HG03097 (cell line): ENCODE data around the gene ZNF878.
"Not testable (repeated sequence)": the region's sequence is repeated elsewhere in the genome, so short reads cannot be mapped to it uniquely, and the experiment has no call there.

ENCODE experiments used
- ATAC-seq: cut with Tn5 transposase; IDR thresholded peaks from one replicate; pipeline ENCODE4 v1.9.1; 2021; ENCODE audit not compliant: unreplicated experiment, low FRiP score

Gene ZNF878

DNA sequence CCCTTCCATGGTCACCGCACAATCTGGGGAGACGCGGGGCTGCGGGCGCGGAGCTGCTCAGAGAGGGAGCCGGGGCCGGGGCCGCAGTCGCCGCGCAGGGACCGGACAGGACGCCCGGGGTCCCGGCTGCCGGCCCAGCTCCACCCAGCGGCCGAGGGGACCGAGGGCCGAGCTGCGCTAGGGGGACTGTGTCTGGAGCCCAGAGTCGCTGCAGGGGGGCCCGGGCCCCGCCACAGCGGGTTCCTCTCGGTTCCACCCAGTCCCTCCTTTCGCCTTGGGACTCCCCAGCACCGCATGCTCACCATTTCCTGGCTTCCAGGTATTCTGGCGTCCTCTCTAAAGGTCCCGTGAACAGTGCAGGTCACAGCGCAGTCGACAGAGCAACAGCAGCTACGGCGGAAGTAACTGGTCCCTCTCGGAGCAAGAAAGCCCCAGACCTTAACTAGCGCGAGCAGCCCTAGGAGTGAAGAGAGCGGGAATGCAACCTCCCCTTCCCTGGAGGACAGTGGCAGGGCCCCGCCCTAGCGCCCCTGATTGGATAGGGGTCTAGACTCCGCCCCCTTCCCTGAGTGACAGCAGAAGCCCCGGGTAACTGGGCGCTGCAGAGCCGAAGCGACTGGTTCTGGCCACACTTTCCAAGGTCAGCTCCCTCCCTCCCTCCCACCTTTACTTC, at the start of gene ZNF878:
Gene ZNF878, minus strand, starts transcription at position 465 of the 673 bp plus-strand sequence. Its CDS starts 160 bp downstream, at position 305.
- peak; percentile 82 for ATAC-seq

DNA sequence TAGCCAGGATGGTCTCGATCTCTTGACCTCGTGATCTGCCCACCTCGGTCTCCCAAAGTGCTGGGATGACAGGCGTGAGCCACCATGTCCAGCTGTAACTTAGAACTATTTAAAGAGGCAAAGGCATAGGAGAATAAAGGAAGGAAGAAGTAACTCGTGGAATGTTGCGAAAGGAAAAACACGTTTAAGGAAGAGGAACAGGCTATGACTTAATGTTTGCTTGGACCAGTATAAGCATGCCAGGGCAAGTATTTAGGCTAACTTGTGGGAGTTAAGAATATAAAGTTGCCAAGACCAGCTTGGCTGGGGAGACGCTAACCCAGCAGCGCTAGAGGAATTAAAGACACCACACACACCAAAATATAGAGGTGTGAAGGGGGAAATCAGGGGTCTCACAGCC, 45.3 kb upstream of the ZNF878 start:
- no peak for ATAC-seq

DNA sequence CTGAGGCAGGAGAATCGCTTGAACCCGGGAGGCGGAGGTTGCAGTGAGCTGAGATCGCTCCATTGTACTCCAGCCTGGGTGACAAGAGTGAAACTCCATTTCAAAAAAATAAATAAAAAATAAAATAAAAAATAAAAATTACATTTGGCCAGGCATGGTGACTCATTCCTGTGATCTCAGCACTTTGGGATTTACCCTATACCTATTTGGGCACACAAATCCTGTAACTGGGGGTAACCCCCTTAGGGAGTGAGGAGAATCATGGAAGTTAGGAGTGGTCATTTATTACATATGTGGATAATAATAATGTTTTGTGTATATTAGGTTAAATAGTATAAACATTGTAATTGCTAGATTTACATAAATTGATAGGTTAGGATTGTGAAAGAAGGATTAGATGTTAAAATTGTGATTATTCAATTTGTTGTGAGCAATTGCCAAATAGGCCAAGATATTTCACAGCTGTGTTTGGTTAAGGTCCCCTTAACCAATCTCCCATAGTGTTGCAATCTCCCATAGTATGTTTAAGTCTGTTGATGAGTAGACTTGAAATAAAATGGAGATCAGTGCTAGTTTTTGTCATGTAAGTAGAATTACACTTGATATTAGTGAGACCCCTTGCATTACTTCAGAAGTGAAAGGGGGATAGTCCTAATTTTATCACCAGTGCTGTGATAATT, 42.5 kb upstream of the ZNF878 start:
- no peak for ATAC-seq

DNA sequence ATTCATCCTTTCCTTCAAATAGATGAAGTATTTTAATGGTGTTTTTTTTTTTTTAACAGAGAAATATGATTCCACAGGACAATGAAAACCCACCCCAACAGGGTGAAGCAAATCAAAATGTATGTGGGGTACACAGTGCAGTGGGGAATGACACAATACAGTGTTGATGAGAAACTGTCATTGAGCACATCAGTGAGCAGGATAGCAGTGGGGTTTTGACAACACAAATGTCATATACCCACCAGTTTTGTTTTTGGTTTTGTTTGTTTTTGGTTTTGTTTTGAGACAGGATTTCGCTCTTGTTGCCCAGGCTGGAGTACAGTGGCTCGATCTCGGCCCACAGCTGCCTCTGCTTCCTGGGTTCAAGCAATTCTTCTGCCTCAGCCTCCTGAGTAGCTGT, 41.0 kb upstream of the ZNF878 start:
- no peak for ATAC-seq

DNA sequence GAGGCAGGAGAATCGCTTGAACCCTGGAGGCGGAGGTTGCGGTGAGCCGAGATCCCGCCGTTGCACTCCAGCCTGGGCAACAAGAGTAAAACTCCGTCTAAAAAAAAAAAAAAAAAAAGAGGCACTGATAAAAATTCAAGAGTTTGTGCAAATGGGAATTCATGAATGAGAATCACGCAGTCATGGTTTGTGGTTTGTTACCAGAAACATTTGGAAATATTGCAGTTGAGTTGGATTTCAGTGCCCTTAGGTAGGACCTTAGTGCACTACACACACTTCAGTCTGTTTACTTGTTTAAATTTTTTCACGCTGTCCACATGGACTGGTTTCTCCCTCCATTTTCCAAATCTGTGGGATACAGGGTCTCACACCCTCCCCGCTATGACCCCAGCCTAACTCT, 40.2 kb upstream of the ZNF878 start:
- no peak for ATAC-seq

- peak; percentile 60 for ATAC-seq
Measured at GRCh38 chr19:12092065-12092867, 39.5 kb upstream of the ZNF878 start.

GRCh38 chr19:12090807-12091206, 38.0 kb upstream of the ZNF878 start:
- no peak for ATAC-seq

- no peak for ATAC-seq
Measured at GRCh38 chr19:12085074-12085818, 32.5 kb upstream of the ZNF878 start.

GRCh38 chr19:12083336-12083735, 30.6 kb upstream of the ZNF878 start:
- not testable (repeated sequence) for ATAC-seq

- ATAC-seq: no peak
Measured at GRCh38 chr19:12077375-12077774, 24.6 kb upstream of the ZNF878 start.

GRCh38 chr19:12076331-12076730, 23.6 kb upstream of the ZNF878 start:
- ATAC-seq: not testable (repeated sequence)

DNA sequence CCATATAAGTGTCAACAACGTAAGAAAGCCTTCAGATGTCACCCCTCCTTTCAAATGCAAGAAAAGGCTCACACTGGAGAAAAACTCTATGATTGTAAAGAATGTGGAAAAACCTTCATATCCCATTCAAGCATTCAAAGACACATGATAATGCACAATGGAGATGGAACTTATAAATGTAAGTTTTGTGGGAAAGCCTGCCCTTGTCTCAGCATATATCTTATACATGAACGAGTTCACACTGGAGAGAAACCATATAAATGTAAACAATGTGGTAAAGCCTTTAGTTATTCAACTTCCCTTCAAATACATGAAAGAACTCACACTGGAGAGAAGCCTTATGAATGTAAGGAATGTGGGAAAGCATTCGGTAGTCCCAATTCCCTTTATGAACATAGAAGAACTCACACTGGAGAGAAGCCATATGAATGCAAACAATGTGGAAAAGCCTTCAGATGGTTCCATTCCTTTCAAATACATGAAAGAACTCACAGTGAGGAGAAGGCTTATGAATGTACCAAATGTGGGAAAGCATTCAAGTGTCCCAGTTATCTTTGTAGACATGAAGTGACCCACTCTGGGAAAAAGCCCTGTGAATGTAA, 22.9 kb upstream of the ZNF878 start:
- no peak for ATAC-seq

DNA sequence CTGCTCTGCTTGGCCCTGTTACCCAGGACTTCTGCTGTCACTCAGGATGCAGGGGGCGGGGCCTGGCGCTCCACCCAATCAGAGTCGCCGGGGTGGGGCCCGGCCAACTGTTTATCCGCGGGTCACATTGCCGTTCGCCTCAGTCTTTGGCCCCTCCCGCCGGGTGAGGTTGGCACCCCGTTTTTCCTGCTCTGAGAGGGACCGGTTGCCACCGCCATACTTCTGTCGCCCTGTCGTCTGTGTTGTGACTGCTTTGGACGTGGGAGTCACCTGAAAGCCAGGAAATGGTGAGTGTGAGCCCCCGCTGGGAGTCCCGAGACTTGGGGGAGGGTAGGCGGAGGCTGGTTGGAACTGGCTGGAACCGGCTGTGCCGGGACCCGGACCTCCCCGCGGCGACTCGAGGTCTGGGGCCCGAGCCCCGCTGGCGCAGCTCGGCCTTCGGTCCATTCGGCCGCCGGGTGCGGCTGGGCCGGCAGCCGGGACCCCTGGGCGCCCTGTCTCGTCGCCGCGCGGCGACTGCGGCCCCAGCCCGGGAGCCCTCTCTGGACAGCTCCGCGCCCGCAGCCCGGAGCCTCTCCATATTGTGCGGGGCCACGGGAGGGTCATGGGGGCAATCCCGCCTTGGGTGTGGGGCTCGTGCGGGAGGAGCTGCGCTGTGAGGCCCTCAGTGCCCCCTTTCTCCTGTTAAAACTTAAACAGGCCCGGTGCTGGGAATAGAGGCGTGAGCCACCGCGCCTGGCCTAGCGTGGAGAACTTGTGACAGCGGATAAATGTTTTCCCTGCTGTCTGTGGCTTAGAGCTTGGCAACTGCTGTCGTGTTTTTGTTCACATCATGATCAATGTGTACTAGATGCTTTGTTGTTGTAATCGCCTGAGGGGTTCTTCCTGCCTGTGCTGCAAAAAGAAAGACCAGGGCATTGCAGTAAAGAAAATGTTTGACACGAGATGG, 12.1 kb upstream of the ZNF878 start, which contains the start of gene ZNF844:
Gene ZNF844, plus strand, starts transcription at position 142 of the 949 bp plus-strand sequence. Its CDS starts 143 bp downstream, at position 285.
- peak; percentile 74 for ATAC-seq

GRCh38 chr19:12055784-12056183, 3.0 kb upstream of the ZNF878 start:
- no peak for ATAC-seq

- ATAC-seq: peak; percentile 30
Measured at GRCh38 chr19:12052091-12052496, 667 bp downstream of the ZNF878 start.

DNA sequence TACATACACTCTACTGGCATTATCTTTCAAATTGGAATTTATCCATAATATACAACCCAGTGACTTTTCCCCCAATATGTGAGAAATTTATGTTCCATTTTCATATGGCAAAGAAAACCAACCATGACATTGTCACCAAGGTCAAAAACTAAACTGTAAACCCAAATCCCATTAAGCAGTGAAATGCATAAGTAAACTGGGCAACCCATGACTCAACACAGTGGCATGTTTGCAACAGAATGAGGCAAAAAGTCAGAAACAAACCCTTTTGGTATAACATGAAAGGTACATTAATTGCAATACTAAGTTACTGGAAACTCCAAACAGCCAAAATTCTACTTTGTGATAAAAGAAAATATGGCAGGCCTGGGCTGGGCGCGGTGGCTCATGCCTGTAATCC, 4.9 kb downstream of the ZNF878 start:
- no peak for ATAC-seq

DNA sequence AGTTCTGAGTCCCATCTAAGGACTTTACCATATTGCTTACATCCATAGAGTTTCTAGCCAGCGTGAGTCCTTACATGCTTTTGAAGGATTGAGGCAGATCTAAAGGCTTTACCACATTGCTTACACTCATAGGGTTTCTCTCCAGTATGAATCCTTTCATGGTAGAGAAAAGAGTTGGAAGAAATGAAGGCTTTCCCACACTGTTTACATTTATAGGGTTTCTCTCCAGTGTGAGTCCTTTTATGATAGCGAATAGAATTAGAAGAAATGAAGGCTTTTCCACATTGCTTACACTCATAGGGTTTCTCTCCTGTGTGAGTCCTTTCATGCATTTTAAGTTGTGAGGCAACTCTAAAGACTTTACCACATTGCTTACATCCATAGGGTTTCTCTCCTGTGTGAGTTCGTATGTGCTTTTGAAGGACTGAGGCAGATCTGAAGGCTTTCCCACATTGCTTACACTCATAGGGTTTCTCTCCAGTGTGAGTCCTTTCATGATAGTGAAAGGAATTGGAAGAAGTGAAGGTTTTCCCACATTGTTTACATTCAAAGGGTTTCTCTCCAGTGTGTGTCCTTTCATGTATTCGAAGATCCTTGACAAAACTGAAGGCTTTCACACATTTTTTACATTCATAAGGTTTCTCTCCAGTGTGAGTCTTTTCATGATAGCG, 8.9 kb downstream of the ZNF878 start:
- ATAC-seq: no peak

DNA sequence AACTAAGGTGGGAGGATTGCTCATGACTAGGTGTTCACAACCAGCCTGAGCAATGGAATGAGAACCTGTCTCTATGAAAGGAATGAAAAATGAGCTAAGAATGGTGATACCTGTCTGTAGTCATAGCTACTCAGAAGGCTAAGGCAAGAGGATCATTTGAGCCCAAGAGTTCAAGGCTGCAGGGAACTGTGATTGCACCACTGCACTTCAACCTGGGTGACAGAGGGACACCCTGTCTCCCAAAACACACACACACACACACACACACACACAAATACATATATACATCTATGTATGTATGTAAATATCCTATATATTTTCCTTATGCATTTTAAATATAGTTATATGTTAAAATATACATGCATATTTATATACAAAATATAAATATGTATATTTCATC, 9.9 kb downstream of the ZNF878 start:
- no peak for ATAC-seq
